Renal cortex interstitium (tissue), 15 donors: ENCODE data around the gene SFTPD. TPM values are rescaled to one million over a fixed set of nuclear protein-coding genes. Genes with fewer than 3 reads are reported as not detected.
"Not testable (repeated sequence)": the region's sequence is repeated elsewhere in the genome, so short reads cannot be mapped to it uniquely, and the experiment has no call there.

Experiments used
- DNase-seq, 11 donors: peaks; one replicate each; pipeline ENCODE4 v3.0.0-alpha.2; 2013; ENCODE audit warnings: low read depth in 9 of 11, low spot score in 4 of 11; ENCODE audit errors: extremely low read depth in 1 of 11
- long read RNA-seq, 16 experiments: transcript quantifications; one replicate each; lab custom pipeline, GENCODE V29; 2026
- polyA plus RNA-seq, 3 donors: library from polyadenylated mRNA; unstranded; fragments of 120-200 nt; gene quantifications; one replicate each; pipeline ENCODE4 v1.2.1, GENCODE V29; 2013; ENCODE audit not compliant: insufficient read length in 3 of 3

Gene SFTPD
- 1 to 10 TPM in 1 of 3 donors, under 1 TPM in 2; 0.68 to 2.1 (median 0.78) TPM for polyA plus RNA-seq
- long read RNA-seq, donor 1 = 0 reads
- long read RNA-seq, donor 2 = 0 reads
- long read RNA-seq, donor 3 = 0 reads
- long read RNA-seq, donor 4 = 0 reads
- long read RNA-seq, donor 5 = 0 reads
- long read RNA-seq, donor 6 = 0 reads
- long read RNA-seq, donor 7 = 0 reads
- long read RNA-seq, donor 8 = 0 reads
- long read RNA-seq, donor 9 = 0 reads
- long read RNA-seq, donor 10 = 0 reads
- long read RNA-seq, donor 11 = 0 reads
- long read RNA-seq, donor 12 = 0 reads
- long read RNA-seq, donor 13 = 0 reads
- long read RNA-seq, donor 14 = 0 reads
- long read RNA-seq, donor 15 = 0 reads
- long read RNA-seq, donor 16 = 0 reads

DNA sequence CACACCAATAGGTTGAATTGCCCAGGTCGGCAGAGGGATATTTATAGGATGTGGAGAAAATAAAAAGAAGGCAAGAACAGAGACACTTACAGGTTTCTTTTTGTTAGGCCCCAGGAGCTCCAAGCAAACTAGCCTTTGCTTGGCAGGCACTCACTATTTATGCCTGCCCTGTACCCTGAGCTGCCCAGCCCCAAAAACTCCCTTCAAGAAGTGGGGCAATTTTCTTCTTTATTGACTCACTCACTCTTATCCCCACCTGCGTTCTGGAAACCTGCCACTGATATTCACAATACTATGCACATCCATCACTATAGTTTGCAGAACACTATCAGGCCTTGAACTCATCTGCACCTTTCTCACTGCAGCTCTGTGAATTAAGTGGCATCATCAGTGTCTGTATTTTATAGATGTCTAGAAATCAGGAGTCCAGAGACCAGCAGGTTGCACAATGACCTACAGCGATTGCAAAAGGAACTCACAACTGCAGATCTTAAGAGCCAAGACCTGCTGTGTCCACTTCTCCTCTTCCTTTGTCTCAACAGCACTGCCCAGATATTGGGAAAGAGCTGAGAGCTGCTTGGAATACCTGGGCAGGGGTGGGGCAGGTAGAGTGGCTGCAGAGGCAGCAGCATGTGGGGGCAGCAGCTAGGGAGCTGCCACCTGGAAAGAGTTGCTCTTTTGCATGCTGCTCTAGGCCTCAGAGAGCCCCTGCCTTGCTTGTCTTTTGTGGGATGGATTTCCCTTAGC, at the start of gene SFTPD:
Gene SFTPD (minus strand): TSS at position 130 of the 747 bp plus-strand sequence. CDS start 2,446 bp downstream, outside the sequence.
- DNase-seq = no peak

DNA sequence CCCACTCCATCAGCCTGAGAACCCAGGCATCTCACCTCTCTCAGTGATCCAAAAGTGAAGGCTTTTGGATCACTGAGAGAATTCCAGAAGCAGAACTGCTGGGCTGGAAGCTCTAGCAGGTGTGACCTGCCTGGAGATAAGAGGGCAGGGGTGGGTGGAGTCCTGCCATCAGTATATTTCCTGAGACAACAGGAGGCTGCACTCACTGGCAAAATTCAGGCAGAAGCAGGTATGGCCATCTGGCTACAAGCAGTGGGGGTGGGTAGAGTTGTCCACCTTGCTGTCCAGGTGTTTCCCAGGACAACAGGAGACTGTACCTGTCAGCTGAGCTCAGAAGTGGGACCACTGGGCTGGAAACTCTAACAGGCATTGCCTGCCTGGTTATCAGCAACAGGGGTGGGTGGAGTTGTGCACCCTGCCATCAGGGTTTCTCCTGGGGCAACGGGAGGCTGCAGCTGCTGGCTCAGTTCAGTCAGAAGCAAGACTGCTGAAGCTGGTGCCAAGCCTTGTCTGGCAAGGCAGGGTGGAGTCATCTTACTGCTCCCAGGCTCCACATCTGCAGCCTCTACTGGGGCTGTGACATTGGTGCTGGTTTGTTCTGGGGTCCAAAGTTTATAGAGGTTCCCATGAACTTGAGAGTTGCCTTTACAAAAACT, 47.2 kb upstream of the SFTPD start:
- DNase-seq = no peak

DNA sequence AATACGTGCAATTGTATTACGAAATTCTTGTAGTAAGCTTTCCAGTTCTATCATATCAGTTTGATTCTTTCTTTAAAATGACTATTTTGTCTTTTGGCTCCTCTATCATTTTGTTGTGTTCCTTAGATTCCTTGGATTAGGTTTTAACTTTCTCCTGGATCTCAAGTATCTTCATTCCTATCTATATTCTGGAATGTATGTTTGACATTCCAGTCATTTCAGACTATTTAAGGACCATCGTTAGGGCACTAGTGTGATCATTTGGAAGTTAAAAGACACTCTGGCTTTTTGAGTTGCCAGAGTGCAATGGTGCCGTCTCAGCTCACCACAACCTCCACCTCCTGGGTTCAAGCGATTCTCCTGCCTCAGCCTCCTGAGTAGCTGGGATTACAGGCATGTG, 45.7 kb upstream of the SFTPD start:
- DNase-seq = no peak

DNA sequence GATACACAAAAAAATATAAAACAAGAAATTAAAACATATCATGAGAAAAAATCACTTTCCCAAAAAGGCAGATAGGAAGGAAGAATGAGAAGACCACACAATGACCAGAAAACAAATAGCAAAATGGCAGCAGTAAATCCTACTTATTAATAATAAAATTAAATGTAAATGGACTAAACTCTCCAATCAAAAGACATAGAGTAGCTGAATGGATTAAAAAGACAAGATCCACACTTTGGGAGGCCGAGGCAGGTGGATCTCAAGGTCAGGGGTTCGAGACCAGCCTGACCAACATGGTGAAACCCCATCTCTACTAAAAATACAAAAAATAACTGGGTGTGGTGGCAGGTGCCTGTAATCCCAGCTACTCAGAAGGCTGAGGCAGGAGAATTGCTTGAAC, 39.3 kb upstream of the SFTPD start:
- DNase-seq = not testable (repeated sequence)

DNA sequence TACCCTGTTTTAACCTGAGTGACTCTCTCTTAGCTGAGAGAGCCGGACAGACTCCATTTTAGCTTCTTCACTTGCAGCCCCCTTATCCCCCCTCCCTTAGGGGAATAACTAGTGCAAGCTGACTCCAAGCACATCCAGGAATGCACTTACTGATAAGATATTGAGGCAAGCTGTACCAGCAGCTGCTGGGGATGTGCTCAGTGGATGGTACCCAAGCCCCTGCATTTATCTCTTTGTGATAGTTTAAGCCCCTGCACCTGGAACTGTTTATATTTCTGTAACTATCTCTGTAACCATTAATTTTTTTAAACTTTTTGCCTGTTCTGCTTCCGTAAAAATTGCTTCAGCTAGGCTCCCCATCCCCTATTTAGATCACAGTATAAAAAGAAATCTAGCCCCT, 37.8 kb upstream of the SFTPD start:
- not testable (repeated sequence) for DNase-seq

DNA sequence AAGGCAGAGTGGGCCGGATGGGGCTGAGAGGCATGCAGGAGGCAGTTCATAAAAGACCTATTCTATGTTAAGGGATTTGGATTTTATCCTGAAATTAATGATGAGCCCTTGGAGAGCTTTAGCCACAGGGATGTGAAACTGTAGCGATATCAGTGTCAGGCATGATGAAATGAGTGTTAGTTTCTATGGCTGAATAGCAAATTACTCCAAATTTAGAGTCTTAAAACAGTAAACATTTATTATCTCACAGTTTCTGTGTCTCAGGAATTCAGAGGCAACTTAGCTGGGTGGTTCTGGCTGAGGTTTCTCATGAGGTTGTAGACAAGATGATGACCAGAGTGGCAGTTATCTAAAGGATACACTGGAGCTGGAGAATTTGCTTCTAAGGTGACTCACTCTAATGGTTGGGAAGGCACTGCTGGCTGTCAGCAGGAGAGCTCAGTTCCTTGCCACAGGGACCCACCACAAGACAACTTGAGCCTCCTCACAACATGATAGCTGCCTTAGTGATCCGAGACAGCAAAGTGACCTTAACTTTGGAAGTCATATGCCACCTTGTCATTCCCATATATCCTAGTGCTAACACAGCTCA, 36.7 kb upstream of the SFTPD start:
- DNase-seq = no peak

DNA sequence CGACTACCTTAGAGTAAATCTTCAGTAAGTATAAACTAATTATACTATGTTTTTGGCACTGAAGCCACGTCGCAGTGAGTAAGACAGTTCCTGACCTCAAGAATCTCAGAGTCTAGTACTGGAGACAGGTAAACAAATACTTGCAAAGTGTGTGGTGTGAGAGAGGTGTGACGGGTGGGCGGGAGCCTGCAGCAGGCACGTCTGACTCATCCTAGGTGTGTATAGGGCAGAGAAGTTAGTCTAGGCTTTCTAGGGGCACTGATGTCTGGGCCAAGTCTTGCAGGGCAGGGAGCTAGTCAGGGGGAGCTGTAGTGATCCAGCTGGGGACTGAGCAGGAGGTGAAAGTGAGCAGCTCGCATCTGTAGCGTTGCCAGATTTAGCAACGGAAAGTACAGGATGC, 35.9 kb upstream of the SFTPD start:
- no peak for DNase-seq

DNA sequence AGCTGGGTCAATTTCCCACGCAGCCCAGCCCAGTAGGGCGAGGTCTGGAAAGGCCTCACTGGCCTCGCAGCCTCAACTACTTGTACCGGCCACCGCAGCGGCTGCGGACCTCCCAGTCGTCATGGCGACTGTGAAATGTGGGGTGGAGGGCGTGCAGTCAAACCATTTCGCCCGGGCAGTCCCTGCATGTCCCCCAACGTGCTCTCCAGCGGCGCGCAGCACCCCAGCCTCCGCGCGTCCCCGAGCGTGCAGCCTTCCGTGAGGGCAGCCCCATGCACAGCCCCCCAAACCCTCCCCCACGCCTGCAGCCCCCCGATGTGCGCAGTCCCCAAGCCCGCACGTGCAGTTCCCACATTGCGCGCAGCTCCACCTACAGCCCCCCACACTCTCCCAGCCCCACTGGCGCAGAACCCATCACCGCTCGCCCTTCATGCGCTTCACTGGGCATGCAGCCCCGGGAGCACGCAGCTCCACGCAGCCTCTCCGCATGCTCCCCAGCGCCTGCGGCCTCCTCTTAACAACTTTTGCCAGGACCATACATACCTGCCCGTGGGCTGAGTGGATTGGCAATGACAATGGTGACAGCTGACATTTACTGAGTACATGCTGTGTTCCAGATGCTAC, 34.5 kb upstream of the SFTPD start:
- DNase-seq = no peak

DNA sequence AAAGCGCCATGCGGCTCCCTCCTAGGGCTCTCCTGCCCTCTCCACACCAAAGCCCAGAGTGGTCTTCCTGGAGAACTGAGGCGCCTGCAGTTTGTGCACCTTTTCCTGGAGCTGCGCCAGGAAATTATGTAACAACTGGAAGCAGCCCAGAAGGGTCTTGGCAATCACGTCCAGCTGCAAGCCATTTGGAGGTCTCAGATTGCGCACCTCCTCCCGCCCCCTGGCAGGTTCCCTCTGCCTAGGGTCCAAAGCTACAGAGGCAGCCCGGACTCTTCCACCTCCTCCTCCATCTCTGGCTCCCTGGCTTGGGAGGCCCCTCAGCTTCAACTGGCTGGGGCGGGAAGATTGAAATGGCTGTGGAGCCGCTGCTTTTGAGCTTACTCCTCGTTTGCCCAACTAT, 34.0 kb upstream of the SFTPD start:
- peak in 1 of 11 donors; percentile 20 for DNase-seq

DNA sequence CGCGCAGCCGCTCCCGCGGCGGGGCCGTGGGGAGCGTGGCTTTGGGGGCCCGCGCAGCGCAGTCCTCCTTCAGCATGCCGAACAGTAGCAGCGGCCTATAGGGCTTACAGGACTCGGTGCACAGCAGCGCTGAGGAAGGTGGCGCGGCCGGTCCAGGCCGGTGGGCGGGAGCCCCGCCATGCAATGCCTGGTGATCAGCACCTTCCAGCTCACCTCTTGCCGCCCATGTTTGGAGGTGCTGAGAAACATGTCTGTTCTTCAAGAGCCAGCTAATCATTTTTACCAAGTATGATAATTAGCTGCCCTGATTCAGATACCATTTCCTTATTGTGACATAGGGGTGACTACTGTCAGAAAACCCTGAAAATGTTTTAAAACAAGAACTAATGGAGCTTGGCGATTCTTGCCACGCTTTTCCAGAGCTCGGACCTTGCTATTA, 33.5 kb upstream of the SFTPD start:
- DNase-seq = peak in 1 of 11 donors; percentile 7

DNA sequence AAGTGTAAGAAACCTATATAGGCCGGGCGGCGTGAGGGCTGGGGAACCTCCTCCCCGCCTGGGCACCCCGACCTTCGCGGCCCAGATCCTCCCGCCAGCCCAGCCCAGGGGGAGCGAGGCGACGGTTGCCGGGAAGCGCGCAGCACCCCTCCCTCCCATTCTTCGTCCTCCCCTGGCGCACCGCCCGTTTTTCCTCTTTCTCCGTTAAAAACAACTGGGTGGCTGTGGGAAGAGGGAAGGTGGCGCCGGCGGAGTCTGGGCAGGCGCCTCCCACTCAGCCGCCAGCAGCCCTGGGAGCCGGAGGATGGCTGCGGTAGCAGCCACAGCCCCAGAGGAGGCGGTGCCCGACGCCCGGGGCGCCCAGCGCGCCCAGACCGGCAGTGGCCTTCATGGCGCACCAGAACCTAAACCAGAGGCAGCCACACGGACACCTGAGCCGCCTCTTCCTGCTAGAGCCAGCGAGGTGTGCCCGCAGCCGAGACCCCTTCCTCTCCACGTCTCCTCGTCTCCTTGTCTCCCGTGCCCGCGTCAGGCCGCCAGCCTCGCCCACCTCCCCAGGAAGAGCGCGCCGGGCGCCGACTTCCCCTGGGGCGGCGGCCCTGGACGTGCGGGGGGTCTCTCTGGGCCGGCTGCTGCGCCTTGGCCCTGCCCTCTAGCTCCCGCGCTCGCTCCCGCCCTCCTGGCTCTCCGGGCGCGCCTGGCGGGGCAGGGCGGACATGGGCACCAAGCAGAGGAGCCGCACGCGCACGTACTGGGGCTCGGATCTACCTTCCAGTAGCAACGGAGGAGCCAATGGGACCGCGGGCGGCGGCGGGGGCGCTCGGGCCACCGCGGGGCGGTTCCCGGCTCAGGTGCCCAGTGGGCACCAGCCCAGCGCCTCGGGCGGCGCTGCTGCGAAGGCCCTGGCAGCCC, 32.8 kb upstream of the SFTPD start:
- peak in 8 of 11 donors; percentile 29 to 58 (median 42) for DNase-seq

DNA sequence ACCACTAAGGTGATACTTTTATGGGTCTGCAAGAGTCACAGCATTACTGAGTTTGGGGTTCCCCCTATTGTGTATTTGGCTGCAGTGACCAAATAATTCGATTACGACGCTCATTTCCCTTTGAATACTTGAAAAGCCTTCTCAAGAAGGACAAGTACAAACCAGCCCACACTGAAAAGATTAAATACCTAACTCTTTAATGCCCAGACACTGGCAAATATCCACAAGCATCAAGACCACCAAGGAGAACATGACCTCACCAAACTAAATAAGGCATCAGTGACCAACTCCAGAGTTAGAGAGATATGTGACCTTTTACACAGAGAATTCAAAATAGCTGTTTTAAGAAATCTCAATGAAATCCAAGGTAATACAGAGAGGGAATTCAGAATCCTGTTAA, 31.8 kb upstream of the SFTPD start:
- DNase-seq = no peak

DNA sequence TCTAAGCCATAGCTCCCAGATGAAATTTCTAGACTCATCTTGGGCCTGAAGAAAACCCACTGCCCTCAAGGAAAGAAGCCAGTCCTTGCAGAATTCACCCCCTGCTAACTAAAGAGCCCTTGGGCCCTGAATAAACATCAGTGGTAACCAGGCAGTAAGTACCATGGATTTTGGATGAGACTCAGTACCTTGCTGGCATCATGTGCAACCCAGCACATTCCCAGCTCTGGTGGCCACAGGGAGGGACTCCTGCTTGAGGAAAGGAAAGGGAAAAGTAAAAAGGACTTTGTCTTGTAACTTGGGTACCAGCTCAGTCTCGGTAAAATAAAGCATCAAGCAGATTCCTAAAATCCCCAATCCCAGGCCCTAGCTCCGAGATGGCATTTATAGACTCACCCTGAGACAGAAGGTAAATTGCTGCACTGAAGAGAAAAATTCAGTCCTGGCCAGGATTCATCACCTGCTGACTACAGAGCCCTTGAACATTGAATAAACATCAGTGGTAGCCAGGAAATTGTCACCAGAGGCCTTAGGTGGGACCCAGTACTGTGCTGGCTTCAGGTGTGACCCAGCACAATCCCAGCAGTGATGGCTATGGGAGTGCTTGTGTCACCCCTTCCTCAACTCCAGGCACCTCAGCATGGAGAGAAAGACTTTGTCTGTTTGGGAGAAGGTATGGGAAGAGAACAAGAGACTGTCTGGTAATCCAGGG, 31.2 kb upstream of the SFTPD start:
- DNase-seq = no peak

DNA sequence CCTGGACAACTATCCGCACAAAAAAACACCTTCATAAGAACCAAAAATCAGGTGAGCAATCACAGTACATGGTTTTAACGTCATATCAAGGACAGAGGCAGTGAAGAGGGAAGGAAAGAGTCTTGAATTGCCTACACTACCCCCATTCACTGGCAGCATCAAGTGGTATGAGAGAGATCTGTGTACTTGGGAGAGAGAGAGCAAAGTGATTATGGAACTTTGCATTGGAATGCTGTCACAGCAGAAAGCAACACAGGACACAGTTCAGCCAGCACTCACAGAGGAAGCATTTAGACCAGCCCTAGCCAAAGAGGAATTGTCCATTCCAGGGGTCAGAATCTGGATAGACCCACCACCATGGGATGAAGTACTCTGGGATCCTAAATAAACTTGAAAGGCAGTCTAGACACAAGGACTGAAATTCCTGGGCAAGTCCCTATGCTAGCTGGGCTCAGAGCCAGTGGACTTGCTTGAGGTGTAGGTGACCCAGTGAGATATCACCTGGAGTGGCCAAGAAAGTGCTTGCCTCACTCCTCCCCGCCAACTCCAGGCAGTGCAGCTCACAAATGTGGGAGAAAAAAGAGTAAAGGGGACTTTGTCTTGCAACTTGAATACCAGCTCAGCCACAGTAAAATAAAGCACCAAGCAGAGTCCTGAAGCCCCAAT, 30.5 kb upstream of the SFTPD start:
- no peak for DNase-seq

DNA sequence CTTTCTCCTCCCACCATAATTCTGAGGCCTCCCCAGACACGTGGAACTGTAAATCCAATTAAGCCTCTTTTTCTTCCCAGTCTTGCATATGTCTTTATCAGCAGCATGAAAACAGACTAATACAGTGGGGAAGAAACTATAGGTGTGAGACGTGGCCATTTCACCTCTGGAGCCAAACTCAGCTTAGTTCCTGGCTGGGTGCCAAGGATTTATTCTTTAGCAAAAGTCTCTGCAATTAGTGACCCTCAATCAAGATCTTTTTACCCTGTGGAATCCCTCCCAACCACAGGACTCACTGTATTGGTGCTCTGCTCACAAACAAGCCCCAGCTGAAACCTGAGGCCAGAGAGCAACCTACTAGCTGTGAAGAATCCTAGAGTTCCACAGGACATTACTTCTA, 28.1 kb upstream of the SFTPD start:
- DNase-seq = no peak

DNA sequence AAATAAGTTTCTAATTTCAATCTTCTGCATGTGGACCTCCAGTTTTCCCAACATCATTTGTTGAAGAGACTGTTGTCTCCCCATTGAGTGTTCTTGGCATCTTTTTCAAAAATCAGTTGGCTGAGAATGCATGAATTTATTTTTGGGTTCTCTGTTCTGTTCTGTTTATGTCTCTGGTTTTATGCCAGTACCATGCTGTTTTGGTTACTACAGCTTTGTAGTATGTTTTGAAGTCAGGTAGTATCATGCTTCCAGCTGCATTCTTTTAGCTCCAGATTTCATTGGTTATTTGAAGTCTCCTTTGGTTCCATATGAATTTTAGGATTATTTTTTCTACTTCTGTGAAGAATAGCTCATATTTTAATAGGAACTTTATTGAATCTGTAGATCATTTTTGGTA, 21.2 kb upstream of the SFTPD start:
- no peak for DNase-seq

DNA sequence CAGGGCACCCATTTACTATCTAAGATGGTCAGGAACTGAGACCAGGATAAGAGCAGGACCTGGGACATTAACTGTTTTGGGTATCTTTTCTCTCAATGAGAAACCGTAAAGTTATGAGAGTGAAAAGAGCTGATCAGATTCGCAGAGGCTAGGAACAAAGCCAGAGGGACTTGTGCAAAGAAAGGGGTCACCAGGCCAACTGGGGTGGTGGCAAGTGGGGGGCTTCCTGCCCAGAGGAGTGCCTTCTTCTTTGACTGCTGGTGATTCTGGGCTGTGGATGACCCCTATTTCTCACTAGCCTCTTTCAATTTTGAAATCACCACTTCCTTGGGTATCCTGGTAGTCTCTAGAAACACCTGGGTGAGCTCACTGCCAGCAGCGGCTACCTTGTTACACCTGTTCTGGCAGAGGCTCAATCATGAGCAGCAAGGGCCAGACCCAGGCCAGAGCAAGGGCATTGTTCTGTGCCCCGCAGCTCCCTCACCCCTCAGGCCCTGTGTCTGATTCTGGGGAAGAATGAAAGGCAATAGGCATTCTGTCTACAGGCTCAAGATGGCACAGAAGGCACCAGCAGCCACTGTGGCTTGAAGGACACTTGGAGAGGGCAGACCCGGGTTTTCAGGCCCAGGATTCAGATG, 999 bp downstream of the SFTPD start:
- DNase-seq = no peak
